Lung (tissue), 5 donors: Measurements from ENCODE around the gene C19orf33. TPM values are rescaled to one million over a fixed set of nuclear protein-coding genes. Genes with fewer than 3 reads are reported as not detected.

Source experiments
- polyA plus RNA-seq, 2 donors: library from polyadenylated mRNA; stranded (reverse); fragments of 200-250 nt; gene quantifications; one replicate each; pipeline ENCODE4 v1.2.1, GENCODE V29; 2013
- small RNA-seq: library from RNA; depleted of rRNA; stranded (forward); fragments of <200 nt; gene quantifications from one replicate; pipeline ENCODE3, GENCODE V24; 2014; ENCODE audit warnings: low replicate concordance
- total RNA-seq, 2 donors: library from RNA; depleted of rRNA in 1 of 2; stranded (reverse); fragments of >200 nt in 1 of 2; gene quantifications; one replicate each; pipeline ENCODE4 v1.2.1, GENCODE V29; 2014 to 2021
- donor health status: Bipolar disorder and iron deficiency.
- donor health status: healthy.
- donor health status: DM: yes; HTN: yes; CAD: no.

C19orf33 gene
- total and polyA plus RNA-seq, 4 donors, result 32.0 to 687 (median 131) TPM

Small RNA genes within 50 kb of the gene (small RNA-seq; reads per million reads assigned to genes)
- not detected for gene RF00019

Other genes with a start within 250 kb of the C19orf33 start
- 1 to 10 TPM; 1.3 to 1.7 TPM for gene DPF1, start 80.0 kb upstream of the C19orf33 start, total RNA-seq
- 1 to 10 TPM in 1 of 2 donors, not detected in 1; 1.4 TPM for gene DPF1, start 80.0 kb upstream of the C19orf33 start, polyA plus RNA-seq
- 100 to 1,000 TPM in 1 of 2 donors, 10 to 100 TPM in 1; 12.4 to 124 TPM for gene PPP1R14A, start 47.9 kb upstream of the C19orf33 start, total RNA-seq
- gene PPP1R14A, start 47.9 kb upstream of the C19orf33 start, polyA plus RNA-seq, result 100 to 1,000 TPM in 1 of 2 donors, 10 to 100 TPM in 1; 80.9 to 166 TPM
- 100 to 1,000 TPM; 145 to 240 TPM for gene SPINT2, start 39.7 kb upstream of the C19orf33 start, total RNA-seq
- gene SPINT2, start 39.7 kb upstream of the C19orf33 start, polyA plus RNA-seq, result 100 to 1,000 TPM; 255 to 259 TPM
- gene YIF1B, start 11.7 kb downstream of the C19orf33 start, total RNA-seq, result 10 to 100 TPM; 22.0 to 53.2 TPM
- gene YIF1B, start 11.7 kb downstream of the C19orf33 start, polyA plus RNA-seq, result 100 to 1,000 TPM in 1 of 2 donors, 10 to 100 TPM in 1; 54.2 to 107 TPM
- gene KCNK6, start 15.6 kb downstream of the C19orf33 start, total RNA-seq, result 1 to 10 TPM; 3.0 to 9.5 TPM
- 10 to 100 TPM in 1 of 2 donors, 1 to 10 TPM in 1; 7.6 to 10.8 TPM for gene KCNK6, start 15.6 kb downstream of the C19orf33 start, polyA plus RNA-seq
- gene CATSPERG, start 31.6 kb downstream of the C19orf33 start, total RNA-seq, result 10 to 100 TPM; 12.3 to 14.0 TPM
- gene CATSPERG, start 31.6 kb downstream of the C19orf33 start, polyA plus RNA-seq, result 1 to 10 TPM; 4.5 to 7.6 TPM
- 100 to 1,000 TPM; 134 to 163 TPM for gene PSMD8, start 70.3 kb downstream of the C19orf33 start, total RNA-seq
- gene PSMD8, start 70.3 kb downstream of the C19orf33 start, polyA plus RNA-seq, result 100 to 1,000 TPM in 1 of 2 donors, 10 to 100 TPM in 1; 65.4 to 233 TPM
- gene GGN, start 83.8 kb downstream of the C19orf33 start, total RNA-seq, result under 1 TPM; 0.17 to 0.61 TPM
- under 1 TPM; 0.33 to 0.44 TPM for gene GGN, start 83.8 kb downstream of the C19orf33 start, polyA plus RNA-seq
- 1 to 10 TPM in 1 of 2 donors, under 1 TPM in 1; 0.09 to 2.6 TPM for gene SPRED3, start 84.4 kb downstream of the C19orf33 start, total RNA-seq
- gene SPRED3, start 84.4 kb downstream of the C19orf33 start, polyA plus RNA-seq, result 1 to 10 TPM; 1.2 to 1.4 TPM
- gene FAM98C, start 98.8 kb downstream of the C19orf33 start, total RNA-seq, result 10 to 100 TPM; 13.1 to 22.0 TPM
- gene FAM98C, start 98.8 kb downstream of the C19orf33 start, polyA plus RNA-seq, result 10 to 100 TPM; 19.8 to 20.6 TPM
- gene RASGRP4, start 122.0 kb downstream of the C19orf33 start, total RNA-seq, result 10 to 100 TPM in 1 of 2 donors, 1 to 10 TPM in 1; 4.5 to 12.9 TPM
- gene RASGRP4, start 122.0 kb downstream of the C19orf33 start, polyA plus RNA-seq, result 10 to 100 TPM in 1 of 2 donors, 1 to 10 TPM in 1; 3.5 to 39.0 TPM
- 1 to 10 TPM; 2.9 to 5.2 TPM for gene RYR1, start 129.4 kb downstream of the C19orf33 start, total RNA-seq
- 1 to 10 TPM; 2.8 to 7.6 TPM for gene RYR1, start 129.4 kb downstream of the C19orf33 start, polyA plus RNA-seq